HG02623 (cell line): ENCODE results near the gene SLC25A15.
"Not testable (repeated sequence)": the region's sequence is repeated elsewhere in the genome, so short reads cannot be mapped to it uniquely, and the experiment has no call there.

ENCODE experiments used
- ATAC-seq: cut with Tn5 transposase; IDR thresholded peaks from one replicate; pipeline ENCODE4 v1.9.1; 2021; ENCODE audit warnings: moderate library complexity; ENCODE audit not compliant: unreplicated experiment

Gene SLC25A15

GRCh38 chr13:40780822-40781401 is 8.5 kb upstream of the SLC25A15 start:
- ATAC-seq: no peak

- ATAC-seq: no peak
Observed at GRCh38 chr13:40781717-40782116, 7.7 kb upstream of the SLC25A15 start.

GRCh38 chr13:40782971-40783370 is 6.4 kb upstream of the SLC25A15 start:
- ATAC-seq: not testable (repeated sequence)

DNA sequence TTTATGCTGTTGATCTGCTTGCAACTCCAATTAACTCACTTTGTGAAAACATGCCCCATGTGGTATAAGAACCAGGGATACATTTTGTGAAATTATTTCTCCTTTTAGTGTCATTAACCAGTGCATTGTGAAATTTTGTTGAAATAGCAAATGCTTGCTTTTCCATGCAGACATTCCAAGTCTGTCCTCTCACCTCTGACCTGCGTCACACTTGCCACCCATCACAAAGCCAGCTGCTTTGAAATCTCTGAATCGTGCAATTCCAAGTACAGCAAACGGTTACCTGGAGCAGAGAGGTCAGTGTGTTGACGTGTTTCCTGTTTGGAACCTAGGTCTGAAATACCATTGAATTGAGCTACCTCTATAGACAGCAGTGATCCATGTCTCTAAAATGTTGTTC is 4.9 kb upstream of the SLC25A15 start:
- no peak for ATAC-seq

GRCh38 chr13:40786568-40786996 is 2.8 kb upstream of the SLC25A15 start:
- ATAC-seq: no peak

DNA sequence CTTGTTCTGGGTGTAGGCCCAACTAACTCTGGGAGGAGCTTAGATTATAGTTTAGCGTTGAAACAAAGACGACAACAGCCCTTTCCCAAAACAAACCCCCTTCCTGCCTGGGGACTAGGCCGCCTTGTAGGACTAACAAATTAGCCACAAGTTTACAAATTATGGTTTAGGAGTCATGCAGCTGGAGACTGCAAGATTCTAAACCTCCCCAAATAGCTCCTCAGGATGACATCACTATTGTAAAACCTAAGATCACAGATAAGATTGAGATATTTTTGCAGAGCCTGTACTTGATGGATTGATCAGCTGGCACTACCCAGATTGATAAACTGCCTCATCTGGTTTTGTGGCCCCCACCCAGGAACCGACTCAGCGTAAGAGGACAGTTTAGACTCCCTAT is 2.3 kb upstream of the SLC25A15 start:
- no peak for ATAC-seq

DNA sequence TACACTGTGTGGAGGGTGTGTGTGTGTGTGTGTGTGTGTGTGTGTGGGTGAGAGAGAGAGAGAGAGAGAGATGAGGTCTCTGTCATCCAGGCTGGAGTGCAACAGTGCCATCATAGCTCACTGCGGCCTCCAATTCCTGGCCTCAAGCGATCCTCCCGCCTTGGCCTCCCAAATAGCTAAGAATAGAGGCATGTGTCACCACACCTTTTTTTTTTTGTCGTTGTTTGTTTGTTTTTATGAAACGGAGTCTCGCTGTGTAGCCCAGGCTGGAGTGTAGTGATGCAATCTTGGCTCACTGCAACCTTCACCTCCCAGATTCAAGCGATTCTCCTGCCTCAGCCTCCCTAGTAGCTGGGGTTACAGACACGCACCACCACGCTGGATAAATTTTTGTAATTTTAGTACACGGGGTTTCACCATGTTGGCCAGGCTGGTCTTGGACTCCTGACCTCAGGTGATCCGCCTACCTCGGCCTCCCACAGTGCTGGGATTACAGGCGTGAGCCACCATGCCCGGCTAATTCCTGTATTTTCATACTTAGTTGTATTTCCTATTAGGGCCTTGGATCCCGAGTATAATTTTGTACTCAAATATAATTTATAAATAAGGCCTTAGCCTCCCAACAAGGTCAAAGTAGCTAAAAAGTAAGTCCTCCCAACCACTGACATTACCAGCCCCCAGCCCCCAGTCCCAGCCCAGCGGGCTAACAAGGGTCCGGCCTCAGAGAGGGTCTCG is 704 bp upstream of the SLC25A15 start:
- ATAC-seq: not testable (repeated sequence)

DNA sequence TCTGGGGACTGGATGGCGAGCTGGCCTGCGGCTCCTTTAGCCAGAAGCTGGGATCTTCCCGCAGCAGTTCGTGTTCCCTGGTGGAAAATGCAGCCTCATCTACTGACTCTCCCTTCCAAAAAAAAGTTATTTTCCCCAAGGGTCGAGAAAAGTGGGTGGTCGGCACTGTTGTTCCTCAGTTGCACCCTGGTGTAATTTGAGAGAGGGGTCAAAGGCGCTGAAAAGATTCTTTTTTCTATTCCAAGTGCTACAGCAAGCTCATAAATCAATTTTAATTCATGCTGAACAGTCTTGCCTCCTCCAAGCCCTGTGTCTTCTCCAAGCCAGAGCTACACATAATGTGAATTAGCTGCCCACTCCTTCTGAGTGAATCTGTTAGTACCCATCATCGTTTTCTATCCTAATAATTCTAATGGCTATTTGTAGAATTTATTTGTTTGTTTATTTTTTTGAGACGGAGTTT is 774 bp downstream of the SLC25A15 start:
- no peak for ATAC-seq

- no peak for ATAC-seq
Observed at GRCh38 chr13:40792284-40793051, 3.1 kb downstream of the SLC25A15 start.

- no peak for ATAC-seq
Observed at GRCh38 chr13:40793339-40793738, 3.9 kb downstream of the SLC25A15 start.

DNA sequence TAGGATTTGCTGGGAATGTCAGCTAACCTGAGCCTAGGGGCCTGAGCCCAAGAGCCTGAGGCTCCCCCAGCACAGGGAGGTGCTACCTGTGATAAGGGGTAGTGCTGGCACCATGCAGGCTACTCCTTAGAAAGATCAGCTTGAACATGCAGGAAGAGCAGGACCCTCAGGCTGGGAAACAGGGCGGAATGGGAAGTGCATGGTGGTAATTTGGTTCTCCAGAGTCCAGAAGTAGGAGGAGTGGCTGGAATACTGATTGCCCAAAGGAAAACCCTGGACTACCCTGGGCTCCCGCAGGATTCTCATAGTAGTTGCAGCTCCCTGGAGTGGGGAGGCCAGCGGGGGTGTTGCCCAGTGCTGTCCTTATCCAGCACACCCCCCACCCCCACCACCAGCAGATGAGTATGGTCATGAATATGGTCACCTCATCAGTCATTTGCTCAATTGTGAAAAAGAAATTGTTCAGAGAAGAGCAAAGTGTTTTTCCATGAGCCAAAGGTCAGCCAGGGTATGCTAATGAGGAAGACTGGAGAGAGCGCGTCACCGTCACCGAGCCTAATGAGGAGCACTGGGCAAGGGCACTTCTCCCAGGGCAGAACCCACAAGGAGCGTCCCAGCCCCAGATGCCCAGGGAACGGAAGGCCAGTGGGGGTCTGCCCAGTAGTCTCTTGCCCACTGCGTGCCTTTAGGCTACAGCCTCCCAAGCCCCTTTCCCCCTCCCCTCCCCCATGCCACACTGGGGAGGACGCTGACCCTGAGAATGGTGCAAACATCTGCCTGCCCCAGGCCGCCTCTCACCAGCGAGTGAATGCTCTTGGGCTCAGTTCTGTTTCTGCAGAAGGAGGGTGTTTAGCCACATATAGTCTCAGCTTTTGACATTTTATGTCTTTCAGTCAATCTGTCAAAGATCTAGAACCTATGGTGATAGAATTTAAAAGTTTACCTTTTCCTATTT is 5.3 kb downstream of the SLC25A15 start:
- ATAC-seq: no peak

- no peak for ATAC-seq
Observed at GRCh38 chr13:40796649-40797048, 7.2 kb downstream of the SLC25A15 start.

- ATAC-seq: no peak
Observed at GRCh38 chr13:40798380-40798779, 9.0 kb downstream of the SLC25A15 start.

- no peak for ATAC-seq
Observed at GRCh38 chr13:40799508-40799907, 10.1 kb downstream of the SLC25A15 start.

DNA sequence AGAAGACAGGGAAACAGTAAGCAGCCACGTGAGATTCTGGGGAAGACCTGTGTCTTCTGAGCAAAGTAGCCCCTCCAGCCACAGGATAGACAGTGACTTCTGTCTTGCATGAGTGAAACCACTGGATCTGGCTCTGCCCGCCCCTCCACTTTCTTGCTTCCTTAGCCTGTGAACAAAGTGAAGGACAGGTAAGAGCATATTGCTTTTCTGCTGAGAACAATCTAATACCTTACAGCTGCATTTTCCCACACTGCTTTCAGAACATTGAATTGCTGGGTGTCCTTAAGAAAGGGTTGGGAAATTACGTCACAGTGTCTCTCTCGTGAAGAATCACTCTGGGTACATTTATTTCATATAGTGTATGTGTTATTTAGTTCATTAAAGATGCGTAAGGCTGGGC is 11.1 kb downstream of the SLC25A15 start:
- ATAC-seq: no peak

GRCh38 chr13:40801255-40802217 is 12.1 kb downstream of the SLC25A15 start:
- ATAC-seq: no peak

- ATAC-seq: no peak
Observed at GRCh38 chr13:40803316-40803715, 13.9 kb downstream of the SLC25A15 start.

DNA sequence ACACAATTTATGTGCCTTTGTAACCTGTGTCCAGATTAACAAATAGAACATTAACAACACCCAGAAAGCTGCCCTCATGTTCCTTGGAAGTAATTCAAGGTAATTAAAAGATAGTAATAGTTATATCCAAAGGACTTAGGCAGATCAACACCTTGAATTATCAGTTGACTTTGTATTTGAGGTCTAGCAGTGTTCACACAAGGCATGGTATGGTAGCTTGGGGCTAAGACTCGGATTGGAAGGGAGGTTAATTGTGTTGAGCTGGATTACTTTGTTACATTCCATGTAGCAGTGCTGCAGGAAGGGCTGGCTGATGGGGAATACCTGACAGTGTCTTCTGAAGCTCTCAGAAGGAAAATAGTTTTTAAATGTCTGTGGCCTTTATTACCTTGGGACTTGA is 16.8 kb downstream of the SLC25A15 start:
- ATAC-seq: no peak

DNA sequence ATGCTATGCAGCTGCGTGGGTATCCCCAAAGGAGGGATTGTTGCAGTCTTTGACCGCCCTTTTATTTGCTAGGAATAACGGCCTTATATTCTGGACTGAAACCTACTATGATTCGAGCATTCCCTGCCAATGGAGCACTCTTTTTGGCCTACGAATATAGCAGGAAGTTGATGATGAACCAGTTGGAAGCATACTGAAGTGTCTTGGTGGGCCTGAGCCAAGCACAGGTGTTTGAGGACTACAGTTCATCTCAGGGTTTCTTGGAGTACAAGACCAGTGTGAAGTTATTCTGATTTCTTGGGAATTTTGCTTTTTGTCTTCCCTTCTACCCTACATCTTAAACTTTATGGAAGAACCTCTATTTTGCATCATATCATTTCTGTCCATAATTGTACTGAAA is 20.1 kb downstream of the SLC25A15 start:
- ATAC-seq: no peak

DNA sequence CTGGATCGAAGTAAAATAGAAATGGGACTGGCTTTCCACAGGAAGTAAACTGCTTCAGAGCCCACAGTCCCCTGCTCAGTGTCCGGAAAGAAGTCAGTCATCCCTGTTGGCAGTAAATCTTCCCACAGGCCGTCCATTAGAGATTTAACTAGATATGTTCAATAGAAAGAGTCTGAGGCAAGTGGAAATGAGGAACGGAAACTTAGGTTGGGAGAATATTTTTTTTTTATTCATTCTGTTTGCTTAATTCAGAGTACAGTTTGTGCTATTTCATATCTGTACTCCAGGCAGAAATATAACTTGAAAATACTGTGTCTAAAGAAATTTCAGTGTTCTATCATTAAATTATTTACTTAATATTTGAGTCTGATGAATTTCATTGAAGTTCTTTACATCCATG is 22.7 kb downstream of the SLC25A15 start:
- no peak for ATAC-seq
